Endothelial cell of umbilical vein (primary cell): Measurements from ENCODE around the gene PNPLA5. TPM values are rescaled to one million over a fixed set of nuclear protein-coding genes. Genes with fewer than 3 reads are reported as not detected.

Source experiments
- BruUV-seq: library from RNA; stranded (reverse); fragments of 400-500 nt; replicated peaks from 2 replicates; lab custom pipeline; 2021; lab: Mats Ljungman, UMichigan
- CTCF ChIA-PET: fragments of 300-600, 350-600 bp; sonication (Branson Sonifier 250); formaldehyde crosslinking; loops from one replicate; lab custom pipeline; 2021; ENCODE audit warnings: antibody characterized with exemption, inconsistent platforms; lab: Charles Lee
- POLR2A ChIA-PET: fragments of 300-600, 350-600 bp; sonication (Branson Sonifier 250); formaldehyde crosslinking; loops from one replicate; lab custom pipeline; 2021; ENCODE audit warnings: antibody characterized with exemption, inconsistent platforms; lab: Charles Lee
- DNase-seq: peaks from one replicate; pipeline ENCODE4 v3.0.0-alpha.2; 2011; ENCODE audit warnings: low read depth, low spot score
- FAIRE-seq: peaks from 2 replicates; lab custom pipeline; 2011; peaks lifted over from hg19 to GRCh38; lab: Jason Lieb, UNC
- H2AFZ ChIP-seq: 2 replicates; pipeline ENCODE4 v1.6.0; 2012; ENCODE audit warnings: low read depth, low read length, control low read depth, inconsistent platforms
- H3K27ac ChIP-seq: 2 replicates; pipeline ENCODE4 v1.5.1; 2011; ENCODE audit warnings: low read depth, mild to moderate bottlenecking, control low read depth, low read length, moderate library complexity; ENCODE audit not compliant: insufficient read depth
- H3K27me3 ChIP-seq, 2 experiments: 2 replicates each; pipeline versions ENCODE4 v1.6.0 to v1.6.1; 2011; ENCODE audit warnings: low read length in 2 of 2, mixed read lengths in 1 of 2; ENCODE audit not compliant: control insufficient read depth in 2 of 2, insufficient read depth in 2 of 2
- H3K36me3 ChIP-seq, 2 experiments: 2 replicates in 1 of 2; 3 replicates in 1 of 2; pipeline ENCODE4 v1.5.1; 2011; ENCODE audit warnings: low read length in 2 of 2, mild to moderate bottlenecking in 1 of 2, moderate library complexity in 1 of 2; ENCODE audit not compliant: control insufficient read depth in 2 of 2, insufficient read depth in 2 of 2; ENCODE audit errors: extremely low read depth in 1 of 2
- H3K4me1 ChIP-seq: 3 replicates; pipeline ENCODE4 v1.5.1; 2011; ENCODE audit warnings: mild to moderate bottlenecking, low read length; ENCODE audit not compliant: control insufficient read depth, insufficient read depth; ENCODE audit errors: extremely low read depth
- H3K4me2 ChIP-seq: 2 replicates; pipeline ENCODE4 v1.6.1; 2011; ENCODE audit warnings: low read length, control low read depth, mixed read lengths; ENCODE audit not compliant: insufficient read depth
- H3K4me3 ChIP-seq, 3 experiments: fragments of 200-600 bp in 1 of 3; sonication (generic), shearing (Covaris generic) in 1 of 3; replicated peaks in 1 of 3; 2 replicates each; pipeline ENCODE4 v1.5.1; 2011 to 2016; ENCODE audit warnings: control low read depth in 3 of 3, low read length in 3 of 3, mild to moderate bottlenecking in 2 of 3, inconsistent platforms in 1 of 3, low read depth in 1 of 3, moderate library complexity in 1 of 3; ENCODE audit not compliant: insufficient read depth in 1 of 3
- H3K79me2 ChIP-seq: 2 replicates; pipeline ENCODE4 v1.6.0; 2012; ENCODE audit warnings: low read length, inconsistent platforms; ENCODE audit not compliant: control insufficient read depth, insufficient read depth
- H3K9ac ChIP-seq: replicated peaks from 2 replicates; pipeline ENCODE3; 2011; ENCODE audit warnings: low read length, control low read depth; ENCODE audit not compliant: insufficient read depth; ENCODE audit errors: extremely low read depth
- H3K9me1 ChIP-seq: replicated peaks from 3 replicates; pipeline ENCODE4 v1.6.0; 2011; ENCODE audit warnings: mild to moderate bottlenecking, low read length; ENCODE audit not compliant: control insufficient read depth, insufficient read depth; ENCODE audit errors: extremely low read depth
- H3K9me3 ChIP-seq: replicated peaks from 2 replicates; pipeline ENCODE4 v1.5.1; 2012; ENCODE audit warnings: low read length, inconsistent platforms; ENCODE audit not compliant: control insufficient read depth, insufficient read depth
- H4K20me1 ChIP-seq: replicated peaks from 2 replicates; pipeline ENCODE3; 2011; ENCODE audit warnings: mild to moderate bottlenecking, low read length; ENCODE audit not compliant: control insufficient read depth, insufficient read depth; ENCODE audit errors: extremely low read depth
- CTCF ChIP-seq, 2 donors: IDR thresholded peaks; 1 replicate in 1 of 2; 2 replicates in 1 of 2; pipeline ENCODE4 v1.5.1; 2011; ENCODE audit warnings: low read length in 2 of 2, mild to moderate bottlenecking in 2 of 2, moderate library complexity in 2 of 2, control low read depth in 1 of 2, inconsistent platforms in 1 of 2, low read depth in 1 of 2; ENCODE audit not compliant: insufficient read depth in 1 of 2; ENCODE audit errors: extremely low read depth in 1 of 2
- EZH2 ChIP-seq: IDR thresholded peaks from 2 replicates; pipeline ENCODE4 v1.6.1; 2012; ENCODE audit warnings: borderline replicate concordance, low read depth, mild to moderate bottlenecking, moderate library complexity, low read length, inconsistent platforms; ENCODE audit not compliant: severe bottlenecking
- FOS ChIP-seq: IDR thresholded peaks from 2 replicates; pipeline ENCODE4 v1.6.1; 2011; ENCODE audit warnings: mild to moderate bottlenecking, low read length, moderate library complexity, borderline replicate concordance; ENCODE audit not compliant: insufficient read depth
- GATA2 ChIP-seq: IDR thresholded peaks from 2 replicates; pipeline ENCODE4 v1.7.0; 2011; ENCODE audit warnings: low read depth, mild to moderate bottlenecking, moderate library complexity, mixed read lengths, low read length; ENCODE audit not compliant: insufficient read length, insufficient read depth
- JUN ChIP-seq: IDR thresholded peaks from 2 replicates; pipeline ENCODE4 v1.6.1; 2011; ENCODE audit warnings: borderline replicate concordance, low read depth; ENCODE audit not compliant: insufficient read length, insufficient read depth
- MAX ChIP-seq: IDR thresholded peaks from 2 replicates; pipeline ENCODE4 v1.6.1; 2011; ENCODE audit not compliant: insufficient read depth, insufficient read length
- MYC ChIP-seq: IDR thresholded peaks from one replicate; pipeline ENCODE4 v1.6.1; 2011; ENCODE audit warnings: mild to moderate bottlenecking, low read depth, low read length
- POLR2AphosphoS5 ChIP-seq: IDR thresholded peaks from 2 replicates; pipeline ENCODE4 v1.6.1; 2012; ENCODE audit warnings: low read depth, mild to moderate bottlenecking, control low read depth, low read length, moderate library complexity; ENCODE audit not compliant: insufficient read depth
- dilution Hi-C: fragments of 300-500 bp; cut with MboI; formaldehyde crosslinking; loops from one replicate; pipeline ENCODE4 v1.15.0; 2019; ENCODE audit warnings: low sequenced_read_pairs; ENCODE audit not compliant: extremely low pct_ligation_motif_present
- intact Hi-C: fragments of 100-400 bp; cut with micrococcal nuclease; formaldehyde crosslinking; loops from one replicate; pipeline ENCODE4 v1.10.0; 2022
- polyA plus RNA-seq, 4 experiments: library from polyadenylated mRNA; depleted of rRNA in 3 of 4; stranded (reverse) in 3 of 4; unstranded in 1 of 4; fragments of >200 nt; gene quantifications; 2 replicates each; pipeline versions ENCODE4 v1.2.1 to v1.2.3, GENCODE V29; 2011 to 2012; ENCODE audit warnings: missing spikeins in 1 of 4
- total RNA-seq: library from RNA; stranded (reverse); gene quantifications from 2 replicates; pipeline ENCODE4 v1.2.3, GENCODE V29; 2021

The PNPLA5 gene
- total and polyA plus RNA-seq, 2 donors (not counting 3 experiments of a cell fraction or from before 2014, with no cell fraction given): not detected

DNA sequence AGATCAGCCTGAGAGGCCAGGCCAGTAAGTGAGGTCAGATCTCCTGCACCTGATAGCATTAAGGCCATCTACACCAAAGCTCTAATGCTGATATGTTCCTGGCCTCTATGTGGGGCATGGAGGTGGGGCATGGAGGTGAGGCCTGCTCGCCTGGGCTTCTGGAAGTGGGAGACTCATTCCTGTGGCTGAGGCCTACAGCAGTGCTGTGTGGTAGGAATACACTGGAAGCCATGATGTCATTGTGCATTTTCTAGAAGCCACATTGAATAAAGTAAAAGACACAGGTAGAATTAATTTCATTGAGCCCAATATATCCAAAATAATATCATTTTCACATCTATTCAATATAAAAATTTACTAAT, 34.5 kb upstream of the PNPLA5 start:
- ChIA-PET POLR2A (no interaction called here), CTCF (interaction anchor here (2.3 kb wide), 1 partner anchor 20 kb away, joined by 12 read pairs; no protein-coding TSS in a partner anchor)
- TF ChIP-seq MYC (no peak), JUN (no peak), CTCF (IDR thresholded peaks at IDR 0.05; ENCODE audit: extremely low read depth in 1 of 2, insufficient read depth in 1 of 2, low read depth in 1 of 2, low read length in 2 of 2) (no peak), MAX (no peak), GATA2 (no peak), POLR2AphosphoS5 (no peak), FOS (no peak), EZH2 (no peak)
- Histone ChIP-seq H3K36me3 (no peaks in the 10 kb centered on the region), H4K20me1 (no peaks in the 10 kb centered on the region), H3K9ac (no peak overlapping the region), H3K27me3 (no peaks in the 10 kb centered on the region), H3K4me3 (no peak overlapping the region), H3K9me3 (no peaks in the 10 kb centered on the region), H3K4me1 (peaks cover 21% of the 10 kb centered on the region), H2AFZ (no peak overlapping the region), H3K9me1 (no peaks in the 10 kb centered on the region), H3K4me2 (no peak overlapping the region), H3K79me2 (no peaks in the 10 kb centered on the region), H3K27ac (no peak overlapping the region)
- BruUV-seq: no TSS peak
- no peak for FAIRE-seq
- intact Hi-C loops: loop anchor here (10.0 kb wide), 1 partner anchor 758 kb away; no protein-coding TSS in a partner anchor
- dilution Hi-C loops: no loop called here
- DNase-seq: no peak
